ENCODE data around the gene KIF26B. TPM values are rescaled to one million over a fixed set of nuclear protein-coding genes. Genes with fewer than 3 reads are reported as not detected.

The KIF26B gene
- total RNA-seq, 1 experiment from 2014 or later, result 0.04 TPM

DNA sequence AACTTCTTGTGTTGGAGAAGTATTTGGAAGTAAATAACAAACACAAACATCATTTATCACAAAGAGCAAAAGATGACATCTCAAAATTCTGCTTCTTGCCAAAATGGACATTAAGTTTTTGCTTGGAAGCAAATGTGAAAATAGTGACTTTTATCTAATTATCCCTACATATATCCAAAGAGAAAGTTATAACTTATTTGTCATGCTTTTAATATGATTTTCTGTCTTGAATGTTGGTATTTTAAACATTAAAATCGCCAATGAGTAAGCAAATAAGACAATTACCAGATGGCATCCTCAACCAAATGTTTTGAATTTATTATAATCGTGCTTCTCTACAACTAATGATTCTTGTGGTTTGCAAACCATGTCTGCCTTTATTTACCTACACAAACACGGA lies 594.3 kb downstream of the KIF26B start:
- H3K4me1 ChIP-seq (ENCODE audit: insufficient read depth, low read length), result no peaks in the 10 kb centered on the region
- H4K20me1 ChIP-seq (ENCODE audit: low read length), result no peaks in the 10 kb centered on the region
- intact Hi-C loops (cut with micrococcal nuclease), result no loop called here
- H3K9ac ChIP-seq (ENCODE audit: low read length), result no peak overlapping the region
- no peak overlapping the region for H3K4me3 ChIP-seq (ENCODE audit: low read length)
- H3K9me2 ChIP-seq (replicated peaks; ENCODE audit: low read length), result no peaks in the 10 kb centered on the region
- ChIA-PET CTCF (no interaction called here), POLR2A (ENCODE audit: unreplicated experiment) (no interaction called here)
- BruUV-seq (replicated peaks), result no TSS peak
- no peak for DNase-seq
- no peak for ATAC-seq
- no peaks in the 10 kb centered on the region for H3K27me3 ChIP-seq (ENCODE audit: low read length)
- TF ChIP-seq, protein P1, sequence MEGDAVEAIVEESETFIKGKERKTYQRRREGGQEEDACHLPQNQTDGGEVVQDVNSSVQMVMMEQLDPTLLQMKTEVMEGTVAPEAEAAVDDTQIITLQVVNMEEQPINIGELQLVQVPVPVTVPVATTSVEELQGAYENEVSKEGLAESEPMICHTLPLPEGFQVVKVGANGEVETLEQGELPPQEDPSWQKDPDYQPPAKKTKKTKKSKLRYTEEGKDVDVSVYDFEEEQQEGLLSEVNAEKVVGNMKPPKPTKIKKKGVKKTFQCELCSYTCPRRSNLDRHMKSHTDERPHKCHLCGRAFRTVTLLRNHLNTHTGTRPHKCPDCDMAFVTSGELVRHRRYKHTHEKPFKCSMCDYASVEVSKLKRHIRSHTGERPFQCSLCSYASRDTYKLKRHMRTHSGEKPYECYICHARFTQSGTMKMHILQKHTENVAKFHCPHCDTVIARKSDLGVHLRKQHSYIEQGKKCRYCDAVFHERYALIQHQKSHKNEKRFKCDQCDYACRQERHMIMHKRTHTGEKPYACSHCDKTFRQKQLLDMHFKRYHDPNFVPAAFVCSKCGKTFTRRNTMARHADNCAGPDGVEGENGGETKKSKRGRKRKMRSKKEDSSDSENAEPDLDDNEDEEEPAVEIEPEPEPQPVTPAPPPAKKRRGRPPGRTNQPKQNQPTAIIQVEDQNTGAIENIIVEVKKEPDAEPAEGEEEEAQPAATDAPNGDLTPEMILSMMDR (conservative IDR thresholded peaks at IDR 0.05; ENCODE audit: low read depth, low read length), result no peak
- TF ChIP-seq EZH2phosphoT487 (IDR thresholded peaks at IDR 0.05; ENCODE audit: borderline replicate concordance, low read length), result no peak
- TF ChIP-seq EZH2 (IDR thresholded peaks at IDR 0.05; ENCODE audit: low read length, unreplicated experiment), result no peak
- H3K79me2 ChIP-seq (ENCODE audit: low read length), result no peaks in the 10 kb centered on the region
- H2AFZ ChIP-seq (ENCODE audit: low read length), result no peak overlapping the region
- H3K27ac ChIP-seq (ENCODE audit: low read length), result no peak overlapping the region
- no peaks in the 10 kb centered on the region for H3F3A ChIP-seq (ENCODE audit: low read length, unreplicated experiment)
- no peak overlapping the region for H3K4me2 ChIP-seq (ENCODE audit: low read length)
- no peaks in the 10 kb centered on the region for H3K36me3 ChIP-seq (ENCODE audit: low read depth, low read length)
- no peaks in the 10 kb centered on the region for H3K9me3 ChIP-seq (ENCODE audit: low read length)

DNA sequence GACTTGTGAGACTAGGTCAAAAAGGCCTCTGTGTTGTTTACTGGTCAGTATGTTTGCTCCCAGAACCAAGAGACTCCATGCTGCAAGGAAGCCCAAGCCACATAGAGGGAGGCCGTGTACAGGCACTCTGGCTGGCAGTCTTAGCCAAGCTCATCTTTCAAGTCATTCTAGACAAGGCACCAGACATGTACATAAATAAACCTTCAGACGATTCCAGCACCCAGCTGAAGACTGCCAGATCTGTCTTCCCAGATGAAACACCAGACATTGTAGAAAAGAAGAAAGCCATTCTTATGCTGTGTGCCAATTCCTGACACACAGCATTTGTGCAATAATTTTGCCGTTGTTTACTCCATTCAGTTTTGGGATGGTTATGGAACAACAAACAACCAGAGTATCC lies 595.5 kb downstream of the KIF26B start:
- Histone ChIP-seq H3K27me3 (ENCODE audit: low read length) (no peaks in the 10 kb centered on the region), H3K4me3 (ENCODE audit: low read length) (no peak overlapping the region), H3K4me1 (ENCODE audit: insufficient read depth, low read length) (no peaks in the 10 kb centered on the region), H3K79me2 (ENCODE audit: low read length) (no peaks in the 10 kb centered on the region), H2AFZ (ENCODE audit: low read length) (no peak overlapping the region), H3F3A (ENCODE audit: low read length, unreplicated experiment) (no peaks in the 10 kb centered on the region), H3K27ac (ENCODE audit: low read length) (no peak overlapping the region), H3K36me3 (ENCODE audit: low read depth, low read length) (no peaks in the 10 kb centered on the region), H3K9me3 (ENCODE audit: low read length) (no peaks in the 10 kb centered on the region), H3K9ac (ENCODE audit: low read length) (no peak overlapping the region), H3K9me2 (replicated peaks; ENCODE audit: low read length) (no peaks in the 10 kb centered on the region), H4K20me1 (ENCODE audit: low read length) (no peaks in the 10 kb centered on the region), H3K4me2 (ENCODE audit: low read length) (no peak overlapping the region)
- BruUV-seq (replicated peaks), result no TSS peak
- POLR2A ChIA-PET (ENCODE audit: unreplicated experiment), result no interaction called here
- TF ChIP-seq EZH2 (IDR thresholded peaks at IDR 0.05; ENCODE audit: low read length, unreplicated experiment) (no peak), EZH2phosphoT487 (IDR thresholded peaks at IDR 0.05; ENCODE audit: borderline replicate concordance, low read length) (no peak)
- TF ChIP-seq, protein P1 (conservative IDR thresholded peaks at IDR 0.05; ENCODE audit: low read depth, low read length), result no peak
- CTCF ChIA-PET, result no interaction called here
- intact Hi-C loops (cut with micrococcal nuclease), result no loop called here
- DNase-seq, result no peak
- no peak for ATAC-seq

DNA sequence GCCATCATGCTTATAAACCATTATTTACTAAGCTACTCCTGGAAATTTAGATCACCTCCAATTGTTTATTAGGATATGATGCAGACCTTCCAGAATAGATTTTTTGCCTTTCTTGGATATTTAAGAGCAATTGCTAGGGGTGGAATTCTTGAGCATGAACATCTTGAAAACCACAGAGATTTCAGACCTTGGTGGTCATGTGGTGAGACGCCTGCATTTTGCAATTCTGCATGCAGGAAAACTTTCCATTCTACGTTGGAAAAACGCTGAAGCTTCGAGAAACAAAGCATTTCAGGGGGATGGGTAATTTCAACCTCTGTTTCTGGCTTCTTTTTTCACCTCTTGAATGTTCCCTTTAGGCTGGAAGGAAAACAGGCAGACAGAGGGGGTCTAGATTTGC lies 596.3 kb downstream of the KIF26B start:
- H4K20me1 ChIP-seq (ENCODE audit: low read length), result no peaks in the 10 kb centered on the region
- no peak overlapping the region for H3K9ac ChIP-seq (ENCODE audit: low read length)
- ChIA-PET CTCF (no interaction called here), POLR2A (ENCODE audit: unreplicated experiment) (no interaction called here)
- H3K79me2 ChIP-seq (ENCODE audit: low read length), result no peaks in the 10 kb centered on the region
- H3K9me2 ChIP-seq (replicated peaks; ENCODE audit: low read length), result no peaks in the 10 kb centered on the region
- DNase-seq (no peak), ATAC-seq (no peak)
- no peak overlapping the region for H3K4me2 ChIP-seq (ENCODE audit: low read length)
- H3F3A ChIP-seq (ENCODE audit: low read length, unreplicated experiment), result no peaks in the 10 kb centered on the region
- no peak overlapping the region for H3K27ac ChIP-seq (ENCODE audit: low read length)
- H2AFZ ChIP-seq (ENCODE audit: low read length), result no peak overlapping the region
- intact Hi-C loops (cut with micrococcal nuclease), result no loop called here
- no TSS peak for BruUV-seq (replicated peaks)
- TF ChIP-seq EZH2phosphoT487 (IDR thresholded peaks at IDR 0.05; ENCODE audit: borderline replicate concordance, low read length) (no peak), EZH2 (IDR thresholded peaks at IDR 0.05; ENCODE audit: low read length, unreplicated experiment) (no peak)
- TF ChIP-seq, protein P1 (conservative IDR thresholded peaks at IDR 0.05; ENCODE audit: low read depth, low read length), result no peak
- no peaks in the 10 kb centered on the region for H3K27me3 ChIP-seq (ENCODE audit: low read length)
- no peaks in the 10 kb centered on the region for H3K9me3 ChIP-seq (ENCODE audit: low read length)
- H3K4me1 ChIP-seq (ENCODE audit: insufficient read depth, low read length), result no peaks in the 10 kb centered on the region
- no peak overlapping the region for H3K4me3 ChIP-seq (ENCODE audit: low read length)
- no peaks in the 10 kb centered on the region for H3K36me3 ChIP-seq (ENCODE audit: low read depth, low read length)
